GM23338 (cell line): ENCODE results near the gene RSPH4A. TPM values are rescaled to one million over a fixed set of nuclear protein-coding genes. Genes with fewer than 3 reads are reported as not detected.

ENCODE experiments used
- ATAC-seq: fragments of 200-7000 bp; cut with Tn5 transposase; 3 replicates; pipeline ENCODE4 v1.9.1; 2020
- DNase-seq: peaks from one replicate; pipeline ENCODE4 v3.0.0-alpha.2; 2015; ENCODE audit warnings: low spot score
- H2AFZ ChIP-seq: fragments of 200-600 bp; sonication (generic); 2 replicates; pipeline ENCODE4 v1.8.0; 2016; ENCODE audit warnings: antibody characterized with exemption, mild to moderate bottlenecking, moderate library complexity
- H3F3A ChIP-seq: fragments of 200-600 bp; sonication (generic); replicated peaks from 2 replicates; pipeline ENCODE4 v1.8.0; 2017; ENCODE audit warnings: antibody characterized with exemption, mixed run types, low read depth
- H3K27ac ChIP-seq: fragments of 200-600 bp; sonication (generic); 2 replicates; pipeline ENCODE4 v1.6.1; 2016; ENCODE audit warnings: low read depth
- H3K27me3 ChIP-seq: fragments of 200-600 bp; sonication (generic); 2 replicates; pipeline ENCODE4 v1.8.0; 2016; ENCODE audit warnings: mild to moderate bottlenecking, mixed run types, moderate library complexity; ENCODE audit not compliant: insufficient read depth
- H3K36me3 ChIP-seq: fragments of 200-600 bp; sonication (generic); 2 replicates; pipeline ENCODE4 v1.8.0; 2016; ENCODE audit warnings: mild to moderate bottlenecking; ENCODE audit not compliant: insufficient read depth
- H3K4me1 ChIP-seq: fragments of 200-600 bp; sonication (generic); 2 replicates; pipeline ENCODE4 v1.8.0; 2016; ENCODE audit warnings: mild to moderate bottlenecking, moderate library complexity; ENCODE audit not compliant: insufficient read depth
- H3K4me2 ChIP-seq: fragments of 200-600 bp; sonication (generic); 2 replicates; pipeline ENCODE4 v1.7.1; 2017; ENCODE audit warnings: mixed run types
- H3K4me3 ChIP-seq: fragments of 200-600 bp; sonication (generic); 2 replicates; pipeline ENCODE4 v1.6.1; 2016; ENCODE audit warnings: mixed run types
- H3K79me2 ChIP-seq: fragments of 200-600 bp; sonication (generic); replicated peaks from 2 replicates; pipeline ENCODE4 v1.8.0; 2017; ENCODE audit warnings: mild to moderate bottlenecking; ENCODE audit not compliant: insufficient read depth
- H3K9me2 ChIP-seq: fragments of 200-600 bp; sonication (generic); 2 replicates; pipeline ENCODE4 v1.8.0; 2017; ENCODE audit not compliant: insufficient read depth
- H4K20me1 ChIP-seq: fragments of 200-600 bp; sonication (generic); replicated peaks from 2 replicates; pipeline ENCODE4 v1.8.0; 2017; ENCODE audit warnings: mild to moderate bottlenecking; ENCODE audit not compliant: insufficient read depth
- H3K27ac Mint-ChIP-seq: 2 replicates; pipeline ENCODE4 v1.8.0; 2020; ENCODE audit warnings: inconsistent platforms, mild to moderate bottlenecking, moderate library complexity, mixed read lengths
- H3K27me3 Mint-ChIP-seq: 3 replicates; pipeline ENCODE4 v1.8.0; 2022; ENCODE audit warnings: low read depth, mild to moderate bottlenecking, moderate library complexity, mixed read lengths, inconsistent platforms; ENCODE audit not compliant: insufficient read depth, poor library complexity
- H3K36me3 Mint-ChIP-seq: 3 replicates; pipeline ENCODE4 v1.8.0; 2021; ENCODE audit warnings: low read depth, mild to moderate bottlenecking, inconsistent platforms, moderate library complexity, mixed read lengths
- H3K4me1 Mint-ChIP-seq: 3 replicates; pipeline ENCODE4 v1.8.0; 2020; ENCODE audit warnings: mild to moderate bottlenecking, inconsistent platforms, mixed read lengths
- H3K4me3 Mint-ChIP-seq: 3 replicates; pipeline ENCODE4 v1.8.0; 2021; ENCODE audit warnings: moderate library complexity, mild to moderate bottlenecking, inconsistent platforms, mixed read lengths
- H3K9me3 Mint-ChIP-seq: 3 replicates; pipeline ENCODE4 v1.8.0; 2020; ENCODE audit warnings: moderate library complexity, mild to moderate bottlenecking, inconsistent platforms, mixed read lengths
- CREB1 ChIP-seq: fragments of 250-450 bp; sonication (Bioruptor Pico); IDR thresholded peaks from 2 replicates; pipeline ENCODE4 v1.5.0; 2020; ENCODE audit warnings: low read depth, mild to moderate bottlenecking, moderate library complexity
- ETS1 ChIP-seq: IDR thresholded peaks from 2 replicates; pipeline ENCODE4 v1.6.1; 2016; ENCODE audit warnings: antibody characterized with exemption
- EZH2 ChIP-seq: fragments of 200-600 bp; sonication (generic); IDR thresholded peaks from one replicate; pipeline ENCODE4 v1.8.0; 2017; ENCODE audit warnings: antibody characterized with exemption, mild to moderate bottlenecking, low read depth; ENCODE audit not compliant: unreplicated experiment
- JUNB ChIP-seq: IDR thresholded peaks from one replicate; pipeline ENCODE4 v1.6.1; 2016; ENCODE audit warnings: antibody characterized with exemption; ENCODE audit not compliant: unreplicated experiment
- NANOG ChIP-seq: IDR thresholded peaks from 2 replicates; pipeline ENCODE4 v1.6.1; 2016; ENCODE audit warnings: antibody characterized with exemption, borderline replicate concordance
- STAT1 ChIP-seq: IDR thresholded peaks from one replicate; pipeline ENCODE4 v1.6.1; 2016; ENCODE audit warnings: antibody characterized with exemption; ENCODE audit not compliant: unreplicated experiment
- ZNF114 ChIP-seq: fragments of 250-450 bp; sonication (Bioruptor Pico); IDR thresholded peaks from 2 replicates; pipeline ENCODE4 v1.5.0; 2020; ENCODE audit warnings: mild to moderate bottlenecking, moderate library complexity
- ZNF331 ChIP-seq: fragments of 250-450 bp; sonication (Bioruptor Pico); IDR thresholded peaks from 2 replicates; pipeline ENCODE4 v1.5.0; 2020; ENCODE audit warnings: low read depth, mild to moderate bottlenecking, moderate library complexity
- ZNF462 ChIP-seq: fragments of 250-450 bp; sonication (Bioruptor Pico); IDR thresholded peaks from 2 replicates; pipeline ENCODE4 v1.5.0; 2020; ENCODE audit warnings: mild to moderate bottlenecking, moderate library complexity
- polyA plus RNA-seq: library from polyadenylated mRNA; unstranded; fragments of >200 nt; fragmentation: Nextera tagmentation; extraction: Ambion mirVana; gene quantifications from 2 replicates; pipeline ENCODE4 v1.2.1, GENCODE V29; 2016
- total RNA-seq: library from RNA; depleted of rRNA; stranded (reverse); fragments of >200 nt; shearing (Covaris generic); gene quantifications from 2 replicates; pipeline ENCODE4 v1.2.3, GENCODE V29; 2014

Gene RSPH4A
- total and polyA plus RNA-seq, 2 experiments from 2014 or later, result 0.52 to 1.0 TPM

DNA sequence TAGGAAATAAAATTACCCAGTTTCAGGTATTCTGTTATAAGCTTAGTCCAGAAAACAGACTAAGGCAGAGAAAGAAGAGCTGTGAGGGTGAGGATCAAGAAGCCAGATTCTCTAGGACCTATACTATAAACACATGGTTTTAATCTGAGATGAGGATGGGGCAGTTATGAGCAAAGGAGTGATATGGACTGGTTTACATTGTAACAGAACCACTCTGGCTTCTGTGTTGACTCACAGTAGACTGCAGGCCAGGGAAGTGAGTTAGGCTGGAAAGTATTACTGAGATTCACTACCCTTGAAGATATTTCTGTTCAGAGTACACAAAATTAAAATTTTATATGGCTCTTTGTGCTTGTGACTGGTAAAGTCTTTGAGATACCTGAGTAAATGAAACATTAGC is 48.2 kb upstream of the RSPH4A start (continued):
- TF ChIP-seq ETS1, result no peak
- no peak for TF ChIP-seq CREB1 (CRISPR knock-in tag)
- TF ChIP-seq NANOG, result no peak
- no peak for TF ChIP-seq ZNF462 (CRISPR knock-in tag)
- no peak for TF ChIP-seq ZNF114 (CRISPR knock-in tag)

DNA sequence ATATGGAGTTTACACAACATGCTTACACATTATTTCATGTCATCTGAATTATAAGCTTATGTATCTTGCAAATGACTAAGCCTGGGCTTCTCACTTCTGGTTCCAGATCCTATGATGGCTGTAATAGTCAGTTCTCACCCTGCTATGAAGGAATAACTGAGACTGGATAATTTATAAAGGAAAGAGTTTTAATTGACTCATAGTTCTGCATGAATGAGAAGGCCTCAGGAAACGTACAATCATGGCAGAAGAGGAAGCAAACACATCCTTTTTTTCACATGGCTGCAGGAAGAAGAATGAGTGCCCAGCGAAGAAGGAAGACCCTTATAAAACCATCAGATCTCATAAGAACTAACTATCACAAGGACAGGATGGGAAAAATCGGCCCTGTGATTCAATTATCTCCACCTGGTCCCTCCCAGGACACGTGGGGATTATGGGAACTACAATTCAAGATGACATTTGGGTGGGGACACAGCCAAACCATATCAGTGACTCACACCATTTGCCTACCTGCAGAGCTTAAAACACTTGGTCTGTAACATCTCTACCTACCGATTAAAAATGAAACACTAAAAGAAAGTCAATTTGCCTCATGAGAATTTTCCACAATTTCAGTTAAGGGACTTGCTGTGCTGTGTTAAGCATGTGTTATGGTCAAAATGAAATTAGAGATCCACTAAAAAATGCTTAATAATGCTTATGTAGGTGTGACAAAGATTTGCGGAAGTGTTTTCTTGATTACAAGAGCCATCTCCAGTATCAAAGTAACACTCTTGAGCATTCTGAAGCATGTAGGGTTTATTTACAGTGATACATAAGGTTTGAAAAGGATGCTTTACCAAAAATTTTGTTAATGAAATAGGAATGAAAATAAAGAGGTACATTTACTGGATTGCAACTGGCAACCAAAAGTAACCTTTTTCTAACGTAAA is 47.2 kb upstream of the RSPH4A start:
- no peaks in the 10 kb centered on the region for H3K27me3 ChIP-seq
- no peaks in the 10 kb centered on the region; the same call in 2 of the 3 replicates for H3K9me3 Mint-ChIP-seq
- H3K4me3 Mint-ChIP-seq, result peak overlapping the region; percentile 100; the same call in 1 of the 3 replicates
- H2AFZ ChIP-seq, result no peak overlapping the region
- no peak for TF ChIP-seq ZNF114 (CRISPR knock-in tag)
- no peak for TF ChIP-seq EZH2
- no peak for TF ChIP-seq JUNB
- TF ChIP-seq NANOG, result no peak
- TF ChIP-seq ZNF331 (CRISPR knock-in tag), result no peak
- no peak for TF ChIP-seq STAT1
- H3K4me2 ChIP-seq, result no peak overlapping the region
- H3K36me3 Mint-ChIP-seq, result no peaks in the 10 kb centered on the region
- no peak overlapping the region for H3K4me3 ChIP-seq
- H3K9me2 ChIP-seq, result no peaks in the 10 kb centered on the region
- no peaks in the 10 kb centered on the region for H3K36me3 ChIP-seq
- DNase-seq, result no peak
- H3K27ac ChIP-seq, result no peak overlapping the region
- no peak overlapping the region for H3K27ac Mint-ChIP-seq
- H3K4me1 ChIP-seq, result peaks cover 11% of the 10 kb centered on the region; the same call in 1 of the 2 replicates
- no peaks in the 10 kb centered on the region for H4K20me1 ChIP-seq
- H3F3A ChIP-seq, result peaks cover 11% of the 10 kb centered on the region
- H3K27me3 Mint-ChIP-seq, result peaks cover 2% of the 10 kb centered on the region
- peaks cover 31% of the 10 kb centered on the region for H3K79me2 ChIP-seq
- H3K4me1 Mint-ChIP-seq, result peaks cover 7% of the 10 kb centered on the region
- no peak for ATAC-seq
